Ramos (cell line): ENCODE data around the gene CENPH.

Experiments
- in situ Hi-C: fragments of 300-500 bp; cut with MboI; formaldehyde crosslinking; loops from one replicate; pipeline ENCODE4 v1.14.3; 2022; ENCODE audit warnings: low sequenced_read_pairs; ENCODE audit not compliant: unreplicated experiment

The CENPH gene

GRCh38 chr5:69242215-69242927 lies 53.0 kb downstream of the CENPH start:
- in situ Hi-C loops: no loop called here

DNA sequence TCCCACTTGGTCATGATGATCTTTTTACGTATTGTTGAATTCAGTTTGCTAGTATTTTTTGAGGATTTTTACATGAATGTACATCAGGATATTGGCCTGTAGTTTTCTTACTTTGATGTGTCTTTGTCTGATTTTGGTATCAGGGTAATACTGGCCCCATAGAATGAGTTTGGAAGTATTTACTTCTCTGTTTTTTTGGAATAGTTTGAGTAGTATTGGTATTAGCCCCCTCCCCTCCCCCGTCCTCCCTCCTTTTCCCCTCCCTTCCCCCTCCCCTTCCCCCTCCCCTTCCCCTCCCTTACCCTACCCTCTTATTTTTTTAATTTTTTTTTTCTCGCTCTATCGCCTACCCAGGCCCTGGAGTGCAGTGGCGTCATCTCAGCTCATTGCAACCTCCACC lies 55.6 kb downstream of the CENPH start:
- in situ Hi-C loops: no loop called here

DNA sequence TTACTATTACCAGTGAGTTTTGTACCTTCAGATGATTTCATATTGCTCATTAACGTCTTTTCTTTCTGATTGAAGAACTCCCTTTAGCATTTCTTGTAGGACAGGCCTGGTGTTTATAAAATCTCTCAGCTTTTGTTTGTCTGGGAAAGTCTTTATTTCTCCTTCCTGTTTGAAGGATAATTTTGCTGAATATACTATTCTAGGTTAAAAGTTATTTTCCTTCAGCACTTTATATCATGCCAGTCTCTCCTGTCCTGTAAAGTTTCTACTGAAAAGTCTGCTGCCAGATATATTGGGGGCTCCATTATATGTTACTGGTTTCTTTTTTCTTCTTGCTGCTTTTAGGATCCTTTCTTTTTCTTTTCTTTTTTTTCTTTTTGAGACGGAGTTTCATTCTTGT lies 58.6 kb downstream of the CENPH start:
- in situ Hi-C loops: no loop called here

DNA sequence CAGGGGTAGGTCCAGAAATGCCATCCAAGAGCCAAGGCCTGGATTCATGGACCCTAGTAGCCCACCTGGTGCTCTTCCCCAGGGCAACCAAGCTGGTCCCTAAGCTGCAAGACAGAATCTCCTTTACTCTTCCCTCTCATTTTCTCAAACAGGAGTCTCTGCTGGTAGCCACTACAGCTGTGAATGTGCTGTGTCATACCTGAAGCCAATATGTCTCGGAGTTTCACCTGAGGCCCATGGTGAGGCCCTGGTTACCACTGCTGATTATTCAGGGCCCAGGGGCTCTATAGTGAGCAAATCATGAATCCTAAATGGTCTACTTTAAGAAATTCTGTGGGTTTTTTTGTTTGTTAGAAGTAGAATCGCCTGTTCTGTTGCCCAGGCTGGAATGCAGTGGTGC lies 61.2 kb downstream of the CENPH start:
- in situ Hi-C loops: loop anchor here (25.0 kb wide), 1 partner anchor 1762 kb away; no protein-coding TSS in a partner anchor

- in situ Hi-C loops: loop anchor here (25.0 kb wide), 1 partner anchor 1760 kb away; no protein-coding TSS in a partner anchor
These were observed 63.1 kb downstream of the CENPH start for GRCh38 chr5:69252437-69252836.

GRCh38 chr5:69255940-69256339 lies 66.6 kb downstream of the CENPH start:
- in situ Hi-C loops: loop anchor here (25.0 kb wide), 1 partner anchor 1756 kb away; no protein-coding TSS in a partner anchor

DNA sequence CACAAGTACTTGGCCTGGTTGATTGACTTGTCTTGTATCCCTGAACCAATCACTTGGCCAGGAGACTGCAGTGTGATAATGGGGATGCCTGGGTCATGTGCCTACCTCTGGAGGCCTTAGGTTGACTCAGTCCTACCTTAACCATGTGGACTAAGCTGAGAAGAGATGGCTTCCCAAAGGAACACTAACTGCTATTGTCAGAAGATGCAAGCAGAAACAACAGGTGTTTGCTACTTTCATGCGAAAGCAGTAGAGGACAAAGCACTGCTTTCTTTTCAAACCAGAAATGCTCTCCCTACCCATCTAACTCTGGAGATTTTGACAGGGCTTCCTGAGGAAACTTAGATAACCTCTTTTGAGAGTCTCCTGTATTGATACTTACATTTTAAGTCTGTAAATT lies 68.2 kb downstream of the CENPH start:
- in situ Hi-C loops: loop anchor here (25.0 kb wide), 1 partner anchor 1755 kb away; no protein-coding TSS in a partner anchor
